Body of pancreas (tissue), 4 donors: Measurements from ENCODE around the gene AGBL4. TPM values are rescaled to one million over a fixed set of nuclear protein-coding genes. Genes with fewer than 3 reads are reported as not detected.

Experiments
- ATAC-seq: fragments of 150-250 bp; one replicate; pipeline ENCODE4 v1.9.1; 2016
- DNase-seq, 4 donors: peaks; one replicate each; pipeline ENCODE4 v3.0.0-alpha.2; 2019
- H3K27ac ChIP-seq, 4 donors: fragments of 200-600 bp; sonication (generic); 1 replicate in 3 of 4; 2 replicates in 1 of 4; pipeline versions ENCODE4 v1.5.1 to v1.6.1; 2016 to 2019; ENCODE audit warnings: mild to moderate bottlenecking in 1 of 4, mixed read lengths in 1 of 4, moderate library complexity in 1 of 4
- H3K27me3 ChIP-seq, 2 donors: fragments of 200-600 bp; sonication (generic); one replicate each; pipeline ENCODE4 v1.6.0; 2016; ENCODE audit warnings: mild to moderate bottlenecking in 1 of 2
- H3K36me3 ChIP-seq, 2 donors: fragments of 200-600 bp; sonication (generic); replicated peaks in 1 of 2; 2 replicates each; pipeline ENCODE4 v1.5.1; 2016; ENCODE audit warnings: low read depth in 2 of 2; ENCODE audit not compliant: insufficient read depth in 1 of 2
- H3K4me1 ChIP-seq: fragments of 200-600 bp; sonication (generic); one replicate; pipeline ENCODE4 v1.6.0; 2016
- H3K4me3 ChIP-seq, 2 donors: fragments of 200-600 bp; sonication (generic); 1 replicate in 1 of 2; 2 replicates in 1 of 2; pipeline ENCODE4 v1.5.1; 2016 to 2019
- H3K9me3 ChIP-seq, 3 donors: fragments of 200-600 bp; sonication (generic); 1 replicate in 2 of 3; 2 replicates in 1 of 3; pipeline ENCODE4 v1.5.1; 2016
- POLR2A ChIP-seq, 3 donors: fragments of 450-650 bp; IDR thresholded peaks; one replicate each; pipeline ENCODE4 v1.6.1; 2016; ENCODE audit warnings: antibody characterized with exemption in 3 of 3, mild to moderate bottlenecking in 2 of 3
- WGBS, 2 donors: methylation state at CpG; one replicate each; pipeline ENCODE4 v1.1.5; 2017; 5-methylcytosine and 5-hydroxymethylcytosine counted together
- intact Hi-C: fragments of 100-400 bp; cut with DNase I; formaldehyde crosslinking; loops from one replicate; pipeline ENCODE4 v1.15.1; 2023
- total RNA-seq, 2 donors: library from RNA; depleted of rRNA; stranded (reverse); fragments of >200 nt; gene quantifications; one replicate each; pipeline ENCODE4 v1.1.0, GENCODE V29; 2016
- TF ChIP-seq, protein P1 (sequence below), 7 experiments: fragments of 450-650 bp in 4 of 7; fragments of 200-600 bp in 3 of 7; sonication (generic) in 3 of 7; IDR thresholded peaks; one replicate each; pipeline ENCODE4 v1.5.1; 2016 to 2019; ENCODE audit warnings: antibody characterized with exemption in 7 of 7

The AGBL4 gene
- total RNA-seq, 2 donors from 2014 or later: 0.33 to 0.78 TPM

DNA sequence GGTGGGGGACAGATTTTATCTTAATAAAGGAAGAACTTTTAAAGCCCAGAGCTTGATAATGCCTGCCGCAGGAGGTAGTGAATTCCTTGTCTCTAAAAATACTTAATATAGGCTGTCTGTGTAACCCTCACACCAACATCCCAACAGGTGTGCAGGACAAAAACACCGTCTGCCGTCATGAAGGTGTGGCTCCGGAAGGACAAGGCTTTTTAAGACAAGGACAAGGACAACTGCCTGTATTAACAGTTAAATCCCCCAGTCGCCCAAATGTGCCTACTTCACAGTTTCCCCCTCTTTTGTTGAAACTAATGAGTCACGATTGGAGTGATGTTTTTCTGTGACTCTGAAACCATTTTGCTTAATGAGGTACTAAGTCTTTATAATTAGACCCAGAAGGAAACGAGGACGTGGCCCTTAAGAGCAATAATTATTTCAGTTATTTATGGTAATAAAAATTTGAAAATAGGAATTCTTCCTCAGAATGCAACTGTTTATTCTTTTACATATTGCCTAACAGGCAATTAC, 1524.5 kb downstream of the AGBL4 start:
- Histone ChIP-seq H3K27ac (no peak overlapping the region), H3K36me3 (no peaks in the 10 kb centered on the region), H3K4me1 (peaks cover 4% of the 10 kb centered on the region), H3K9me3 (no peaks in the 10 kb centered on the region), H3K27me3 (no peaks in the 10 kb centered on the region), H3K4me3 (no peak overlapping the region)
- TF ChIP-seq, protein P1, sequence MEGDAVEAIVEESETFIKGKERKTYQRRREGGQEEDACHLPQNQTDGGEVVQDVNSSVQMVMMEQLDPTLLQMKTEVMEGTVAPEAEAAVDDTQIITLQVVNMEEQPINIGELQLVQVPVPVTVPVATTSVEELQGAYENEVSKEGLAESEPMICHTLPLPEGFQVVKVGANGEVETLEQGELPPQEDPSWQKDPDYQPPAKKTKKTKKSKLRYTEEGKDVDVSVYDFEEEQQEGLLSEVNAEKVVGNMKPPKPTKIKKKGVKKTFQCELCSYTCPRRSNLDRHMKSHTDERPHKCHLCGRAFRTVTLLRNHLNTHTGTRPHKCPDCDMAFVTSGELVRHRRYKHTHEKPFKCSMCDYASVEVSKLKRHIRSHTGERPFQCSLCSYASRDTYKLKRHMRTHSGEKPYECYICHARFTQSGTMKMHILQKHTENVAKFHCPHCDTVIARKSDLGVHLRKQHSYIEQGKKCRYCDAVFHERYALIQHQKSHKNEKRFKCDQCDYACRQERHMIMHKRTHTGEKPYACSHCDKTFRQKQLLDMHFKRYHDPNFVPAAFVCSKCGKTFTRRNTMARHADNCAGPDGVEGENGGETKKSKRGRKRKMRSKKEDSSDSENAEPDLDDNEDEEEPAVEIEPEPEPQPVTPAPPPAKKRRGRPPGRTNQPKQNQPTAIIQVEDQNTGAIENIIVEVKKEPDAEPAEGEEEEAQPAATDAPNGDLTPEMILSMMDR (IDR thresholded peaks at IDR 0.05): no peak
- TF ChIP-seq POLR2A (IDR thresholded peaks at IDR 0.05): no peak
- WGBS, 2 donors: 69% methylated on average over 8 of the region's 8 CpGs
- ATAC-seq (no peak), DNase-seq (no peak)
- intact Hi-C loops: no loop called here

GRCh38 chr1:48498096-48498791, 1525.5 kb downstream of the AGBL4 start:
- intact Hi-C loops: no loop called here
- no peak overlapping the region for H3K4me3 ChIP-seq
- H3K27ac ChIP-seq: no peak overlapping the region
- no peaks in the 10 kb centered on the region for H3K9me3 ChIP-seq
- H3K4me1 ChIP-seq: peaks cover 8% of the 10 kb centered on the region
- peak; percentile 81 for ATAC-seq
- no peaks in the 10 kb centered on the region for H3K27me3 ChIP-seq
- 16 to 21% methylated on average over 15 of the region's 15 CpGs for WGBS, 2 donors
- TF ChIP-seq, protein P1 (IDR thresholded peaks at IDR 0.05): peak; percentile 80 to 91 (median 83)
- no peak for TF ChIP-seq POLR2A (IDR thresholded peaks at IDR 0.05)
- peak; percentile 80 to 86 (median 82) for DNase-seq
- no peaks in the 10 kb centered on the region for H3K36me3 ChIP-seq

GRCh38 chr1:48495911-48496310, 1527.8 kb downstream of the AGBL4 start:
- H3K9me3 ChIP-seq: no peaks in the 10 kb centered on the region
- DNase-seq: no peak
- H3K27me3 ChIP-seq: no peaks in the 10 kb centered on the region
- peaks cover 8% of the 10 kb centered on the region for H3K4me1 ChIP-seq
- intact Hi-C loops: no loop called here
- WGBS, 2 donors: 86 to 87% methylated on average over 3 of the region's 3 CpGs
- no peak overlapping the region for H3K4me3 ChIP-seq
- no peak overlapping the region for H3K27ac ChIP-seq
- no peak for ATAC-seq
- TF ChIP-seq, protein P1 (IDR thresholded peaks at IDR 0.05): no peak
- H3K36me3 ChIP-seq: no peaks in the 10 kb centered on the region

- ATAC-seq (no peak), DNase-seq (no peak)
- no peak overlapping the region for H3K27ac ChIP-seq
- H3K4me1 ChIP-seq: peaks cover 8% of the 10 kb centered on the region
- H3K27me3 ChIP-seq: no peaks in the 10 kb centered on the region
- no peak overlapping the region for H3K4me3 ChIP-seq
- 80 to 85% methylated on average over 1 of the region's 1 CpG for WGBS, 2 donors
- intact Hi-C loops: no loop called here
- H3K36me3 ChIP-seq: no peaks in the 10 kb centered on the region
- no peaks in the 10 kb centered on the region for H3K9me3 ChIP-seq
- TF ChIP-seq POLR2A (IDR thresholded peaks at IDR 0.05): no peak
- TF ChIP-seq, protein P1 (IDR thresholded peaks at IDR 0.05): no peak
Observed at GRCh38 chr1:48495166-48495565, 1528.6 kb downstream of the AGBL4 start.
